NCI-H82 (cell line): ENCODE data around the gene PLOD1.
"Not testable (repeated sequence)": the region's sequence is repeated elsewhere in the genome, so short reads cannot be mapped to it uniquely, and the experiment has no call there.

Experiments
- DNase-seq: peaks from one replicate; lab custom pipeline; 2025; lab: John Stamatoyannopoulos, UW

PLOD1 gene

GRCh38 chr1:12006167-12006921, 71.8 kb downstream of the PLOD1 start:
- DNase-seq = no peak

- no peak for DNase-seq
Measured at GRCh38 chr1:12007204-12007603, 72.7 kb downstream of the PLOD1 start.

- not testable (repeated sequence) for DNase-seq
Measured at GRCh38 chr1:12008355-12008754, 73.8 kb downstream of the PLOD1 start.

- DNase-seq = no peak
Measured at GRCh38 chr1:12009318-12009947, 74.9 kb downstream of the PLOD1 start.

GRCh38 chr1:12010746-12011570, 76.4 kb downstream of the PLOD1 start:
- DNase-seq = no peak

GRCh38 chr1:12011998-12012397, 77.5 kb downstream of the PLOD1 start:
- DNase-seq = no peak

GRCh38 chr1:12012560-12013316, 78.2 kb downstream of the PLOD1 start:
- DNase-seq = no peak

GRCh38 chr1:12014141-12014991, 79.8 kb downstream of the PLOD1 start:
- DNase-seq = peak; percentile 41

- no peak for DNase-seq
Measured at GRCh38 chr1:12015001-12015491, 80.5 kb downstream of the PLOD1 start.

- no peak for DNase-seq
Measured at GRCh38 chr1:12015499-12015898, 81.0 kb downstream of the PLOD1 start.

- no peak for DNase-seq
Measured at GRCh38 chr1:12016182-12016581, 81.7 kb downstream of the PLOD1 start.

- peak; percentile 48 for DNase-seq
Measured at GRCh38 chr1:12019858-12020509, 85.5 kb downstream of the PLOD1 start.

- no peak for DNase-seq
Measured at GRCh38 chr1:12021616-12022015, 87.1 kb downstream of the PLOD1 start.

- no peak for DNase-seq
Measured at GRCh38 chr1:12022036-12022435, 87.5 kb downstream of the PLOD1 start.
